WTC11 (cell line): ENCODE measurements around the gene ANKS3. TPM values are rescaled to one million over a fixed set of nuclear protein-coding genes. Genes with fewer than 3 reads are reported as not detected.

ENCODE experiments used
- ATAC-seq: fragments of 200-7000 bp; cut with Tn5 transposase; 2 replicates; pipeline ENCODE4 v1.10.0; 2021; ENCODE audit warnings: mild to moderate bottlenecking, moderate library complexity
- CTCF ChIA-PET: fragments of 300-600 bp; sonication (Branson Sonifier 250); formaldehyde crosslinking; loops from one replicate; lab custom pipeline; 2021; ENCODE audit warnings: antibody characterized with exemption; lab: Charles Lee
- POLR2A ChIA-PET: fragments of 350-600 bp; sonication (Branson Sonifier 250); formaldehyde crosslinking; loops from one replicate; lab custom pipeline; 2021; ENCODE audit warnings: antibody characterized with exemption; lab: Charles Lee
- DNase-seq: peaks from one replicate; pipeline ENCODE4 v3.0.0; 2021; ENCODE audit warnings: low spot score
- H3K27ac Mint-ChIP-seq: 2 replicates; pipeline ENCODE4 v1.8.0; 2021; ENCODE audit warnings: mixed read lengths
- H3K27me3 Mint-ChIP-seq: 2 replicates; pipeline ENCODE4 v1.8.0; 2021; ENCODE audit warnings: low read depth, mild to moderate bottlenecking, moderate library complexity, mixed read lengths
- H3K36me3 Mint-ChIP-seq: 2 replicates; pipeline ENCODE4 v1.8.0; 2021; ENCODE audit warnings: mixed read lengths
- H3K4me1 Mint-ChIP-seq: 2 replicates; pipeline ENCODE4 v1.8.0; 2022; ENCODE audit warnings: mixed read lengths
- H3K4me3 Mint-ChIP-seq: 2 replicates; pipeline ENCODE4 v1.8.0; 2021; ENCODE audit warnings: mild to moderate bottlenecking, moderate library complexity, mixed read lengths
- H3K9me3 Mint-ChIP-seq: 2 replicates; pipeline ENCODE4 v1.8.0; 2021; ENCODE audit warnings: mixed read lengths
- ATF1 ChIP-seq: sonication (generic); formaldehyde crosslinking; IDR thresholded peaks from 2 replicates; pipeline ENCODE4 v1.8.1; 2023; ENCODE audit warnings: mild to moderate bottlenecking, moderate library complexity, missing genetic modification reagents
- ATF2 ChIP-seq: sonication (generic); formaldehyde crosslinking; IDR thresholded peaks from 2 replicates; pipeline ENCODE4 v1.8.1; 2022; ENCODE audit warnings: low read depth, missing genetic modification reagents, borderline replicate concordance
- CBFB ChIP-seq: sonication (generic); formaldehyde crosslinking; IDR thresholded peaks from 2 replicates; pipeline ENCODE4 v1.8.1; 2022; ENCODE audit warnings: mild to moderate bottlenecking, low read depth, missing genetic modification reagents
- E2F4 ChIP-seq: sonication (generic); formaldehyde crosslinking; IDR thresholded peaks from 2 replicates; pipeline ENCODE4 v1.8.1; 2022; ENCODE audit warnings: low read depth, mild to moderate bottlenecking, moderate library complexity, missing genetic modification reagents, borderline replicate concordance
- ELF4 ChIP-seq: sonication (generic); formaldehyde crosslinking; IDR thresholded peaks from 2 replicates; pipeline ENCODE4 v1.8.1; 2022; ENCODE audit warnings: low read depth, mild to moderate bottlenecking, moderate library complexity, missing genetic modification reagents
- ESRRA ChIP-seq: sonication (generic); formaldehyde crosslinking; IDR thresholded peaks from 2 replicates; pipeline ENCODE4 v1.8.1; 2022; ENCODE audit warnings: mild to moderate bottlenecking, missing genetic modification reagents, borderline replicate concordance
- ETV6 ChIP-seq: sonication (generic); formaldehyde crosslinking; IDR thresholded peaks from 2 replicates; pipeline ENCODE4 v1.8.1; 2022; ENCODE audit warnings: mild to moderate bottlenecking, missing genetic modification reagents
- FOXJ3 ChIP-seq: sonication (generic); formaldehyde crosslinking; IDR thresholded peaks from 2 replicates; pipeline ENCODE4 v1.9.0; 2021; ENCODE audit warnings: missing genetic modification reagents, mild to moderate bottlenecking, borderline replicate concordance
- FOXP1 ChIP-seq: sonication (generic); formaldehyde crosslinking; IDR thresholded peaks from 2 replicates; pipeline ENCODE4 v1.8.0; 2022; ENCODE audit warnings: missing genetic modification reagents, mild to moderate bottlenecking, moderate library complexity, borderline replicate concordance
- GTF2I ChIP-seq: fragments of 250-450 bp; sonication (Bioruptor Pico); conservative IDR thresholded peaks from 2 replicates; pipeline ENCODE4 v1.4.0; 2021; ENCODE audit warnings: mild to moderate bottlenecking
- HMGA2 ChIP-seq: fragments of 250-450 bp; sonication (Bioruptor Pico); IDR thresholded peaks from 2 replicates; pipeline ENCODE4 v1.4.0; 2021; ENCODE audit warnings: mild to moderate bottlenecking, moderate library complexity
- IRF1 ChIP-seq: sonication (generic); formaldehyde crosslinking; IDR thresholded peaks from 2 replicates; pipeline ENCODE4 v1.8.0; 2023; ENCODE audit warnings: missing genetic modification reagents
- JUN ChIP-seq: sonication (generic); formaldehyde crosslinking; IDR thresholded peaks from 2 replicates; pipeline ENCODE4 v1.8.0; 2023; ENCODE audit warnings: mild to moderate bottlenecking, missing genetic modification reagents
- KAT7 ChIP-seq: sonication (generic); formaldehyde crosslinking; IDR thresholded peaks from 2 replicates; pipeline ENCODE4 v1.8.1; 2023; ENCODE audit warnings: missing genetic modification reagents, mild to moderate bottlenecking, borderline replicate concordance
- MAX ChIP-seq: sonication (generic); formaldehyde crosslinking; IDR thresholded peaks from 2 replicates; pipeline ENCODE4 v1.8.0; 2022; ENCODE audit warnings: mild to moderate bottlenecking, missing genetic modification reagents
- PRRX2 ChIP-seq: fragments of 250-450 bp; sonication (Bioruptor Pico); IDR thresholded peaks from 2 replicates; pipeline ENCODE4 v1.8.0; 2021; ENCODE audit warnings: mild to moderate bottlenecking
- SMAD4 ChIP-seq: sonication (generic); formaldehyde crosslinking; IDR thresholded peaks from 2 replicates; pipeline ENCODE4 v1.8.0; 2022; ENCODE audit warnings: mild to moderate bottlenecking, missing genetic modification reagents
- TCF7 ChIP-seq: sonication (generic); formaldehyde crosslinking; IDR thresholded peaks from 2 replicates; pipeline ENCODE4 v1.8.0; 2022; ENCODE audit warnings: mild to moderate bottlenecking, low read depth, missing genetic modification reagents, moderate library complexity
- TEAD1 ChIP-seq: sonication (generic); formaldehyde crosslinking; IDR thresholded peaks from 2 replicates; pipeline ENCODE4 v1.8.0; 2022; ENCODE audit warnings: mild to moderate bottlenecking, missing genetic modification reagents
- ZBTB21 ChIP-seq: sonication (generic); formaldehyde crosslinking; IDR thresholded peaks from 2 replicates; pipeline ENCODE4 v1.8.1; 2023; ENCODE audit warnings: mild to moderate bottlenecking, missing genetic modification reagents, borderline replicate concordance
- ZMAT4 ChIP-seq: fragments of 250-450 bp; sonication (Bioruptor Pico); IDR thresholded peaks from 2 replicates; pipeline ENCODE4 v1.9.0; 2021; ENCODE audit warnings: mild to moderate bottlenecking
- ZNF121 ChIP-seq: sonication (generic); formaldehyde crosslinking; IDR thresholded peaks from 2 replicates; pipeline ENCODE4 v1.8.0; 2023; ENCODE audit warnings: missing genetic modification reagents
- ZNF138 ChIP-seq: sonication (generic); formaldehyde crosslinking; conservative IDR thresholded peaks from 2 replicates; pipeline ENCODE4 v1.8.1; 2022; ENCODE audit warnings: mild to moderate bottlenecking, moderate library complexity, missing genetic modification reagents
- ZNF317 ChIP-seq: sonication (generic); formaldehyde crosslinking; IDR thresholded peaks from 2 replicates; pipeline ENCODE4 v1.8.1; 2023; ENCODE audit warnings: low read depth, mild to moderate bottlenecking, moderate library complexity, missing genetic modification reagents, borderline replicate concordance
- total RNA-seq: library from RNA; stranded (reverse); gene quantifications from 3 replicates; pipeline ENCODE4 v1.2.3, GENCODE V29; 2021
- TF ChIP-seq, protein P1 (sequence below): sonication (generic); formaldehyde crosslinking; conservative IDR thresholded peaks from 2 replicates; pipeline ENCODE4 v1.8.1; 2022; ENCODE audit warnings: mild to moderate bottlenecking, missing genetic modification reagents
- TF ChIP-seq, protein P2 (sequence below): sonication (generic); formaldehyde crosslinking; IDR thresholded peaks from 2 replicates; pipeline ENCODE4 v1.8.1; 2023; ENCODE audit warnings: mild to moderate bottlenecking, missing genetic modification reagents, moderate library complexity
- TF ChIP-seq, protein P3 (sequence below): fragments of 250-450 bp; sonication (Bioruptor Pico); IDR thresholded peaks from 2 replicates; pipeline ENCODE4 v1.9.0; 2021; ENCODE audit warnings: mild to moderate bottlenecking

The ANKS3 gene
- total RNA-seq, 1 experiment from 2014 or later = 35.6 TPM

- Mint-ChIP-seq H3K4me3 (no peak overlapping the region), H3K9me3 (peaks cover 6% of the 10 kb centered on the region), H3K36me3 (peaks cover 40% of the 10 kb centered on the region), H3K27me3 (no peaks in the 10 kb centered on the region), H3K4me1 (no peaks in the 10 kb centered on the region), H3K27ac (no peak overlapping the region)
- TF ChIP-seq SMAD4 (CRISPR knock-in tag) (no peak), TCF7 (CRISPR knock-in tag) (no peak), ELF4 (CRISPR knock-in tag) (no peak), ESRRA (no peak), MAX (CRISPR knock-in tag) (no peak), TEAD1 (no peak), E2F4 (CRISPR knock-in tag) (no peak), ATF1 (CRISPR knock-in tag) (no peak), ETV6 (CRISPR knock-in tag) (no peak), ZNF121 (CRISPR knock-in tag) (no peak)
- TF ChIP-seq, protein P1, sequence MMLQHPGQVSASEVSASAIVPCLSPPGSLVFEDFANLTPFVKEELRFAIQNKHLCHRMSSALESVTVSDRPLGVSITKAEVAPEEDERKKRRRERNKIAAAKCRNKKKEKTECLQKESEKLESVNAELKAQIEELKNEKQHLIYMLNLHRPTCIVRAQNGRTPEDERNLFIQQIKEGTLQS = no peak
- ChIA-PET CTCF (no interaction called here), POLR2A (no interaction called here)
- DNase-seq (no peak), ATAC-seq (no peak)
Observed at GRCh38 chr16:4753227-4753626, 19.2 kb upstream of the ANKS3 start.

DNA sequence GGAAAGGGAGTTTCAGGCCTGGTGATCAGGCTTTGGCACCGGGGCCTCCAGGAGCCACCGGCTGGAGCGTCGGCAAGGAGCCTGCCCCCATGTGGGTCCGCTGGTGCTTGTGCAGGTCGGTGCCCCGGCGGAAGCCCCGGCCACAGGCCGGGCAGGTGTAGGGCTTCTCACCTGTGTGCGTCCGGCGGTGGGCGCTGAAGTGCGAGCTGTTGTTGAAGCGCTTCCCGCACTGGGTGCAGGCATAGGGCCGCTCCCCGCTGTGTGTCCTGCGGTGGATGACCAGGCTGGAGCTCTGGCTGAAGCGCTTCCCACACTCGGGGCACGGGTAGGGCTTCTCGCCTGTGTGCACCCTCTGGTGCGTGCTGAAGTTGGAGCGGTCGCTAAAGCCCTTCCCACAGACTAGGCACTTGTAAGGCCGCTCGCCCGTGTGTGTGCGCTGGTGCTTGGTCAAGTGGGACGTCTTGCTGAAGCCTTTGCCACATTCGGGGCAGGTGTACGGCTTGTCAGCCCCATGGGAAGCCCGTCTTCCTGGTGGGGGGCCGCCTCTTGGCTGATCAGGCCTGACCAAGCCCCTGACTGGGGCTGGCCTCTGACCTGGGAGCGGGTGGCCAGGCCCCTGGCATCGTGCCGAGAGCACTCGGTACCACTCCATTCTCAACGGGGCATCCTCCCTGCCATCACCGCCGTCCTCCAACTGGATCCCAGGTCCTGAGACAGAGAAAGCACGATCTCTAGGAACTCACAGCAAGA lies 18.5 kb upstream of the ANKS3 start:
- H3K27me3 Mint-ChIP-seq = no peaks in the 10 kb centered on the region
- POLR2A ChIA-PET = no interaction called here
- H3K4me1 Mint-ChIP-seq = no peaks in the 10 kb centered on the region
- no peak overlapping the region for H3K4me3 Mint-ChIP-seq
- TF ChIP-seq ATF1 (CRISPR knock-in tag) (no peak), GTF2I (no peak), CBFB (no peak), FOXP1 (CRISPR knock-in tag) (no peak), ATF2 (CRISPR knock-in tag) (no peak), PRRX2 (CRISPR knock-in tag) (no peak), IRF1 (no peak), ZMAT4 (no peak), FOXJ3 (CRISPR knock-in tag) (no peak), ZNF317 (CRISPR knock-in tag) (no peak), KAT7 (CRISPR knock-in tag) (no peak), TEAD1 (no peak), ZBTB21 (CRISPR knock-in tag) (no peak), ZNF138 (CRISPR knock-in tag) (no peak), SMAD4 (CRISPR knock-in tag) (no peak), JUN (CRISPR knock-in tag) (no peak), HMGA2 (CRISPR knock-in tag) (no peak)
- TF ChIP-seq, protein P1 = no peak
- TF ChIP-seq, protein P2, sequence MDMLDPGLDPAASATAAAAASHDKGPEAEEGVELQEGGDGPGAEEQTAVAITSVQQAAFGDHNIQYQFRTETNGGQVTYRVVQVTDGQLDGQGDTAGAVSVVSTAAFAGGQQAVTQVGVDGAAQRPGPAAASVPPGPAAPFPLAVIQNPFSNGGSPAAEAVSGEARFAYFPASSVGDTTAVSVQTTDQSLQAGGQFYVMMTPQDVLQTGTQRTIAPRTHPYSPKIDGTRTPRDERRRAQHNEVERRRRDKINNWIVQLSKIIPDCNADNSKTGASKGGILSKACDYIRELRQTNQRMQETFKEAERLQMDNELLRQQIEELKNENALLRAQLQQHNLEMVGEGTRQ (CRISPR knock-in tag) = no peak
- TF ChIP-seq, protein P3, sequence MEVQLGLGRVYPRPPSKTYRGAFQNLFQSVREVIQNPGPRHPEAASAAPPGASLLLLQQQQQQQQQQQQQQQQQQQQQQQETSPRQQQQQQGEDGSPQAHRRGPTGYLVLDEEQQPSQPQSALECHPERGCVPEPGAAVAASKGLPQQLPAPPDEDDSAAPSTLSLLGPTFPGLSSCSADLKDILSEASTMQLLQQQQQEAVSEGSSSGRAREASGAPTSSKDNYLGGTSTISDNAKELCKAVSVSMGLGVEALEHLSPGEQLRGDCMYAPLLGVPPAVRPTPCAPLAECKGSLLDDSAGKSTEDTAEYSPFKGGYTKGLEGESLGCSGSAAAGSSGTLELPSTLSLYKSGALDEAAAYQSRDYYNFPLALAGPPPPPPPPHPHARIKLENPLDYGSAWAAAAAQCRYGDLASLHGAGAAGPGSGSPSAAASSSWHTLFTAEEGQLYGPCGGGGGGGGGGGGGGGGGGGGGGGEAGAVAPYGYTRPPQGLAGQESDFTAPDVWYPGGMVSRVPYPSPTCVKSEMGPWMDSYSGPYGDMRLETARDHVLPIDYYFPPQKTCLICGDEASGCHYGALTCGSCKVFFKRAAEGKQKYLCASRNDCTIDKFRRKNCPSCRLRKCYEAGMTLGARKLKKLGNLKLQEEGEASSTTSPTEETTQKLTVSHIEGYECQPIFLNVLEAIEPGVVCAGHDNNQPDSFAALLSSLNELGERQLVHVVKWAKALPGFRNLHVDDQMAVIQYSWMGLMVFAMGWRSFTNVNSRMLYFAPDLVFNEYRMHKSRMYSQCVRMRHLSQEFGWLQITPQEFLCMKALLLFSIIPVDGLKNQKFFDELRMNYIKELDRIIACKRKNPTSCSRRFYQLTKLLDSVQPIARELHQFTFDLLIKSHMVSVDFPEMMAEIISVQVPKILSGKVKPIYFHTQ (CRISPR knock-in tag) = no peak
- TF ChIP-seq, all 79 proteins: peak for 0
- ATAC-seq (no peak), DNase-seq (no peak)
- CTCF ChIA-PET = no interaction called here
- Mint-ChIP-seq H3K27ac (no peak overlapping the region), H3K36me3 (peaks cover 37% of the 10 kb centered on the region), H3K9me3 (peaks cover 6% of the 10 kb centered on the region)
